Measurements from ENCODE around the gene CPNE5. TPM values are rescaled to one million over a fixed set of nuclear protein-coding genes. Genes with fewer than 3 reads are reported as not detected.

The CPNE5 gene
- total RNA-seq, 1 donor from 2014 or later: 1.2 TPM

DNA sequence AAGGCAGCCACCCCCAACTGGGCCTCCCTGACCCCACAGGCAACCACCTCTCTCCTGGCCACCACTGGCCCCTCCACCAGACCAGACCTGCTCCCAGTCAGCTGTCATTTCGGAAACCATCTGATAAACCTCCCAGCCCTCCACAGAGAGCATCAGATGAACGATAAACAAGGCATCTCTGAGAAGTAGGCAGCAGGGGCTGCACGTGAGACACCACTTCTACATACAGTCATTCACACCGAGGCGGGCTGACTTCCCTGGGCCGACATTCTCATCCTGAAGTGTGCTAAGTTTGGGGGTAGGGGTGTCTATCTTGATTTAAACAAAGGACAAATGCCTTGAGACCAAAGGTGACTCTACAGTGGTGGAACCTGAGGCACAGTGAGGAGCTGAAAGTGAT, 13.8 kb downstream of the CPNE5 start:
- H3K4me1 Mint-ChIP-seq: peaks cover 28% of the 10 kb centered on the region
- no peak overlapping the region for H3K27ac Mint-ChIP-seq
- no peak overlapping the region for H3K4me3 Mint-ChIP-seq
- no peaks in the 10 kb centered on the region for H3K9me3 Mint-ChIP-seq
- no peaks in the 10 kb centered on the region for H3K36me3 Mint-ChIP-seq
- TF ChIP-seq, protein P1, sequence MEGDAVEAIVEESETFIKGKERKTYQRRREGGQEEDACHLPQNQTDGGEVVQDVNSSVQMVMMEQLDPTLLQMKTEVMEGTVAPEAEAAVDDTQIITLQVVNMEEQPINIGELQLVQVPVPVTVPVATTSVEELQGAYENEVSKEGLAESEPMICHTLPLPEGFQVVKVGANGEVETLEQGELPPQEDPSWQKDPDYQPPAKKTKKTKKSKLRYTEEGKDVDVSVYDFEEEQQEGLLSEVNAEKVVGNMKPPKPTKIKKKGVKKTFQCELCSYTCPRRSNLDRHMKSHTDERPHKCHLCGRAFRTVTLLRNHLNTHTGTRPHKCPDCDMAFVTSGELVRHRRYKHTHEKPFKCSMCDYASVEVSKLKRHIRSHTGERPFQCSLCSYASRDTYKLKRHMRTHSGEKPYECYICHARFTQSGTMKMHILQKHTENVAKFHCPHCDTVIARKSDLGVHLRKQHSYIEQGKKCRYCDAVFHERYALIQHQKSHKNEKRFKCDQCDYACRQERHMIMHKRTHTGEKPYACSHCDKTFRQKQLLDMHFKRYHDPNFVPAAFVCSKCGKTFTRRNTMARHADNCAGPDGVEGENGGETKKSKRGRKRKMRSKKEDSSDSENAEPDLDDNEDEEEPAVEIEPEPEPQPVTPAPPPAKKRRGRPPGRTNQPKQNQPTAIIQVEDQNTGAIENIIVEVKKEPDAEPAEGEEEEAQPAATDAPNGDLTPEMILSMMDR (IDR thresholded peaks at IDR 0.05; ENCODE audit: unreplicated experiment): no peak
- no peak for DNase-seq (ENCODE audit: low spot score in 2 of 2, unreplicated experiment in 2 of 2)
- no peaks in the 10 kb centered on the region for H3K27me3 Mint-ChIP-seq (ENCODE audit: low read depth)

DNA sequence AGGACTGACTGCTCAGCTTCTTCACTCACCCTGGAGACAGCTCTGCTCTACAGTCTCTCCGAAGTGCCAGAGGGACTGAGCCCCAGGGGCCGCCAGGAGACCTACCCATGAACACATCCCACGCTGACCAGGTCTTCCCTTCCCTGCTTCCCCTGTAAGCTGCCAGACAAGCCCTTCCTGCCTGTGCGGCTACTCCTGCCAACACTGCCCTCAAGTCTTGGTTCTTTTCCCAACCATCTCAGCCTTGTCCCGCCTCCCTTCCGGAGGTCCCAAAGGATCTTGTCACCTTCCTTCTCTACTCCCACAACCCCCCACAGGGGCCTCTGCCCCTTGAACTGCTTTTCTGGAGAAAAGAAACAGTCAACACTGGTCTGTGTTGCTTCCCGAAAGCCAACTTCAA, 15.0 kb downstream of the CPNE5 start:
- Mint-ChIP-seq H3K4me1 (peaks cover 28% of the 10 kb centered on the region), H3K27ac (no peak overlapping the region), H3K4me3 (no peak overlapping the region), H3K9me3 (no peaks in the 10 kb centered on the region), H3K27me3 (ENCODE audit: low read depth) (no peaks in the 10 kb centered on the region), H3K36me3 (no peaks in the 10 kb centered on the region)
- TF ChIP-seq, protein P1 (IDR thresholded peaks at IDR 0.05; ENCODE audit: unreplicated experiment): no peak
- no peak for DNase-seq (ENCODE audit: low spot score in 2 of 2, unreplicated experiment in 2 of 2)

DNA sequence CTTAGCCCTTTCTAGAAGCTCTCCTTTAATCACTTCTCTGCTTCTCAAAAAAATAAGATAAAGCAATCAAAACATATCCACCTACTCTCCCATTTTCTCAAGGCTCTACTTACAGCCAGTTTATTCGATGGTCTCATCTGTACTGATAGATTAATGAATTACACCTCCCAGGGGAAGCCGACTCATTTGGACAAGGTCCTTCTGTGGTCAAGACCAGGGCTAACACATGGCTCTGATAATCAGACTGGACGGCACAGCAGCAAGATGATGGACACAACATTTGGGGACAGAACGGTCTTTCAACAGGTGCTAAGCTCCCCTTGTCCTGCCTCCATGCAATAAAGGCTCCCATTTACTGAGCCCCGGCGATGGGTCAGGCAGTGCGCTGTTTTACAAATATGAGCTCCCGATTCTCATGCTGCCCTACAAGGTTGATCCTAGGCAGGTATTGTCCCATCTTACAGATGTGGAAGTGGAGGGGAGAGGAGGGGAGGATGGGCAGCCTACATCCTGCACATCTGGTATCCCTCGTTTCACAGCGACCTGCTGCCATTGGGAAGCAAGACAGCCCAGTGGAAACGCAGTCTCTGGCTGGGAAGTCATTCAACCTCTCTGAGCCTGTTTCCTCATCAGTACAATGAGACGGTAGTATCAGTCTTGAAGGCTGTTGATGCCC, 15.7 kb downstream of the CPNE5 start:
- Mint-ChIP-seq H3K27ac (no peak overlapping the region), H3K9me3 (no peaks in the 10 kb centered on the region), H3K36me3 (no peaks in the 10 kb centered on the region), H3K4me3 (no peak overlapping the region), H3K27me3 (ENCODE audit: low read depth) (no peaks in the 10 kb centered on the region), H3K4me1 (peaks cover 28% of the 10 kb centered on the region)
- TF ChIP-seq, protein P1 (IDR thresholded peaks at IDR 0.05; ENCODE audit: unreplicated experiment): no peak
- no peak for DNase-seq (ENCODE audit: low spot score in 2 of 2, unreplicated experiment in 2 of 2)

DNA sequence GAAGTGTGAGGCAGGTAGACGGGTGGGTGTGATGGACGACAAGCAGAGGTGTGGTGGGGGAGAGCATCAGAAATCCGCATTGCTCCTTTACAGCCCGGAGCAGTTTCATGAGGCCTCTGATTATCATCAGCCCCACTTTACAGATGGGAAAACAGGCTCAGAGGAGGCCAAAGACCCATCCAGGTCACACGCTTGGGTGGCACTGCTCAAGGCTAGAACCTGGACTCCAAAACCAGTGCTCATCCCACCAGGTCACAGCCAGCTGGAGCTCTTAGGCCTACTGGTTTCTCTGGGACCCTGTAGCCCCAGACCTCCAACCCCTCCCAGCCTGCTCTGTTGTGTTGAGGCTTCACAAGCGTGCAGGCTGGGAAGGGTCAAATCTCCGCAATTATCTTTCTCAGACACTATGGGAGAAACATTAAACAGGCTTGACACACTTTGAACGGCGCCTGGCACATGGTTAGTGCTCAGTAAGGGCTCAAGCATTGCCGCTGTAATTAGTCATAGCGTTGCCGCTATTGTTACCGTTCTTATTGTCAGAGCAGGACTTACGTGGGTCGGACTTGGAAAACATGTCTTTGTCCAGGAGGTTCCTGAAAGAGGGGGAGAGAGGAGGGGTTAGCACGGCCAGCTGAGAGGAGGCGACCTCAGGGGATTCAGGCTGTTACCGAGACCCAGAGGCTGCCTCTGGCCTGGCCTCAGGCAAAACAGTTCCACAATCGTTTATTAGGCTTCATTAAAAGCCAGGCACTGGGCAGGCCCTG, 16.6 kb downstream of the CPNE5 start:
- Mint-ChIP-seq H3K9me3 (no peaks in the 10 kb centered on the region), H3K27ac (no peak overlapping the region), H3K27me3 (ENCODE audit: low read depth) (no peaks in the 10 kb centered on the region), H3K4me3 (no peak overlapping the region), H3K4me1 (peaks cover 31% of the 10 kb centered on the region), H3K36me3 (no peaks in the 10 kb centered on the region)
- DNase-seq (ENCODE audit: low spot score in 2 of 2, unreplicated experiment in 2 of 2): no peak
- TF ChIP-seq, protein P1 (IDR thresholded peaks at IDR 0.05; ENCODE audit: unreplicated experiment): no peak

GRCh38 chr6:36821581-36822335, 17.5 kb downstream of the CPNE5 start:
- Mint-ChIP-seq H3K27ac (no peak overlapping the region), H3K4me3 (no peak overlapping the region)

More at GRCh38 chr6:36821581-36822335, 17.5 kb downstream of the CPNE5 start:
- no peak for DNase-seq (ENCODE audit: low spot score in 2 of 2, unreplicated experiment in 2 of 2)
- Mint-ChIP-seq H3K4me1 (peaks cover 23% of the 10 kb centered on the region), H3K27me3 (ENCODE audit: low read depth) (no peaks in the 10 kb centered on the region), H3K9me3 (no peaks in the 10 kb centered on the region), H3K36me3 (no peaks in the 10 kb centered on the region)
- TF ChIP-seq, protein P1 (IDR thresholded peaks at IDR 0.05; ENCODE audit: unreplicated experiment): no peak
